Stimulated activated CD4-positive, alpha-beta T cell treated with anti-CD3 and anti-CD28 coated beads, TNF-alpha, amount 100 ng/mL, for 48 hours (primary cell): ENCODE results near the gene CDK11A.
A peak's percentile ranks its signal among the peaks of the same experiment; 100 is the strongest.
"Not testable (repeated sequence)": the region's sequence is repeated elsewhere in the genome, so short reads cannot be mapped to it uniquely, and the experiment has no call there.

ENCODE experiments used
- DNase-seq, 3 donors: peaks; one replicate each; pipeline ENCODE4 v3.0.0-alpha.2; 2020; ENCODE audit warnings: low read depth in 3 of 3

Gene CDK11A

DNA sequence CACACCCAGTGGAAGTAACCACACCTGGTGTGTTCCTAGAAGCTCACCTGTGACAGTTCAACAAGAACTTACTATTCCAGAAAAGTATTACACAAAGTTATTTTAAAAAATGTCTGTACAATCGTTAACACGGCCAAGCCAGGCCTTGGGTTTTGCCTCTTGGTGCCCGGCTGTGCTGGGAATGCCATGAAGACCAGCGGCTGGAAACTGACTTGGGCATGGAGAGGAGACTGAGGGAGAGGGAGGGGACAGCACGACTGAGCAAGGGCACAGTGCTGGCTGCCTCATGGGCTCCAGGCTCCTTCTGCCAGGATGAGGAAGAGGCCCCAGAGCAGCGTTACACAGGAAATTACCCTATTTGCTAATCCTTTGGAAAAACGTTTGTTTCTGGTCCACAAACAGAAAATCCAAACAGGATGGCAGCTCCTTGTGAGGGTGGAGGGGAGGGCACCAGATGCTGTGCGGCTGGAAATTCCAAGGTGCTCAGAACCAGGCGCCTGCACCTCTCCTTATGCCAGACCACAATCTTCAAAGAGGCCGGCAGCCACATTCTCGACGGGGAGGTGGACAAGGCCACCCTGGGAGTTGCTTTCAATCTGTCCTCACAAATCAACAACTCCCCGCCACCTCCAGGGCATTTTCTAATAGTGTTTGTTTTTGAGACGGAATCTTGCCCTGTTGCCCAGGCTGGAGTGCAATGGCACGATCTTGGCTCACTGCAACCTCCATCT, 61.2 kb downstream of the CDK11A start:
- not testable (repeated sequence) for DNase-seq

GRCh38 chr1:1662392-1662791, 61.8 kb downstream of the CDK11A start:
- not testable (repeated sequence) for DNase-seq

GRCh38 chr1:1658583-1659549, 65.3 kb downstream of the CDK11A start, which contains the start of gene CDK11B:
TSS of gene CDK11B (minus strand) at chr1:1659004. CDS start at chr1:1657485, 1,519 bp downstream.
- peak; percentile 89 to 99 (median 99) for DNase-seq
